HuH-7.5 (cell line): ENCODE measurements around the gene IQGAP2.
"Not testable (repeated sequence)": the region's sequence is repeated elsewhere in the genome, so short reads cannot be mapped to it uniquely, and the experiment has no call there.

Experiments used
- DNase-seq: peaks from one replicate; pipeline ENCODE4 v3.0.0; 2011; ENCODE audit warnings: low spot score

The IQGAP2 gene

DNA sequence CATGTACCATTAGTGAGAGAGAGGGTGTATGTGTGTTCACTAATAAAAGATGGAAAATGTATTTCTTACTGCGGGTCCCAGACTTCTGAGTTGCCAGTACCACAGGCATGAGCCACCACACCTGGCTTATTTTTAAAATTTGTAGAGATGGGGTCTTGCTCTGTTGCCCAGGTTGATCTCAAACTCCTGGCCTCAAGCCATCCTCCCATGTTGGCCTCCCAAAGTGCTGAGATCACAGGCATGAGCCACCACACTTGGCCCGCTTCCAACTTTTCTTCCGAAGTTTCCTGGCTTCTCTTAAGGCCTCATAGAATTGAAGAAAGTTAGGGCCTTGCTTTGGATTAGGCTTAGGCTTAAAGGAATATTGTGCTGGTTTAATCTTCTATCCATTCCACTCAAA, 260.5 kb downstream of the IQGAP2 start:
- no peak for DNase-seq

DNA sequence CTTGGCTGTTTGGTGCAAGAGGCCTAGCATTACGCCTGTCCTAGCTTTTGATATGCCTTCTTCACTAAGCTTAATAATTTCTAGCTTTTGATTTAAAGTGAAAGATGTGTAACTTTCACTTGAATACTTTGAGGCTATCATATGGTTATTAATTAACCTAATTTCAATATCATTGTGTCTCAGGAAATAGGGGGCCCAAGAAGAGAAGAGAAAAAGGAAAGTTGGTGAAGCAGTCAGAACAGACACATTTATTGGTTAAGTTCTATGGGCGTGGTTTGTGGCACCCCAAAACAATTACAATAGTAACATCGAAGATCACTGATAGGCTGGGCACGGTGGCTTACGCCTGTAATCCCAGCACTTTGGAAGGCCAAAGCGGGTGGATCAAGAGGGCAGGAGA, 261.0 kb downstream of the IQGAP2 start:
- no peak for DNase-seq

DNA sequence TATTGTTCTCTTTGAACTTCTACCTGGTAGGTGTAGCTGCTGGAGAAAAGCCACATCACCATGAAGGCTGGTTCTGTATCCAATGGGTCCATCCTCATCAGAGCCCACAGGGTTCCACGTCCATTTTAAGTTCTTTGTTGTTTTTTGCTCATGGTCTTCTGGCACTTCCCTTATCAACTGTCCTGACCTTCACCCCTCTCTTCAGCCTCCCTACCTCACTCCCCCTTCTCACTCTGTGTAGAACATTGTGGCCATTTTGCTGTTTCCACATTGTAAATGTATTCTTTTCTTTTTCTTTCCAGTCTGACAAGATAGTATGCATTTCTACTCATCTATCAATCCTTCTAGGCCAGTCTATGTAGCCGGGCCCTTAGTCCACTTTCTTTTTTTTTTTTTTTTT, 264.4 kb downstream of the IQGAP2 start:
- no peak for DNase-seq

DNA sequence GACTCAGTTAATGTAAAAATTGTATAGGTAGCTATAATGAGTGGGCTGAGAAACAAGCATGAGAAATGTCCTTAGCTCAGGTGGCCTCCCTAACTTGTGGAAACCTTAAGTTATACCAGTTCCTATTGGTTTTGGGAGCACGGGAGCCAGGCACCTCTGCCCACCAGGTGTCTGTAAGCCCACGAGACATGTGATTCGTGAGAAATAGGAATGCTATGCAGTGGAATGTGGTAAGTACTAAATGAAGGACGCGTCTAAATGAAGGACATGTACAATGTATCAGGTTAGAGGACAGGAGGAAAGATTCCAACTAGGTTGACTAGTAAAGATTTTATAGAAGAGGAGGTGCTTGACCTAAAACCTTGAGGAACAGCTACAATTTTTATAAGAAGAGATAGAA, 266.2 kb downstream of the IQGAP2 start:
- no peak for DNase-seq

DNA sequence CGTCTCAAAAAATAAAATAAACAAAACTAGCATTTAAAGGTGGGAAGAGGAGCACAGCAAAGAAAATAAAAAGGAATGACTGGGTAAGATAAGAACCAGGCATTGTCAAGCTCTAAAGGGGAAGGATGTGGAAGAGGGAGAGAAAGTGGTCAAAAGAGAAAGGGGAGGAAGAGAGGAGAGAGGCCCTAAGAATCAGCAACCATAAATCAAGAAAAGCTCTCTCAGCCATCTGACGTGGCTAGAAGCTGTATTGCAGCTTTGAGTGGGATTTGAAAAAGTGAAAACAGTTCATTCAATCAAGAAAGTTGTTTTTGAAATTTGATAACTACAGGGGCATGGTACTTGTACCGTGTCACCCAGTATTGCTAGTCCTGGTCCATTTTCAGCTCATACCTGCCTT, 267.4 kb downstream of the IQGAP2 start:
- no peak for DNase-seq

DNA sequence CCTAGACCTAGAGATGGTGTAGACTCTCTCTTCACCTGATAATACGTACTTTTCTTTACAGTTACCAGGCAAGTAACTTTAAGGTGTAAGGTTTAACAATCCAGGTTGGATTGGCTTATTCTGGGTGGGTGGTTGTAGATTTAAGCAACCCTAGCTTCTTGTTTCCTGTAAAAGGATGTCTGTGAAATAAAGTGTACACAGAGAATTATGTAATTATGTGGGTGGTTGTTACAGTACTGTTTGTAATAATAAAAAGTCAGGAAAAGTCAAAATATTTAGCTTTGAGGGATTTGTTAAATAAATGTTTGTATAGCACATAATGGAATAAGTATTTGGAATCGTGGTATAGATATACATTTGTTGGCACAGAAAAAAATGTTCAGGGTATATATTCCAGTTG, 269.2 kb downstream of the IQGAP2 start:
- DNase-seq = no peak

DNA sequence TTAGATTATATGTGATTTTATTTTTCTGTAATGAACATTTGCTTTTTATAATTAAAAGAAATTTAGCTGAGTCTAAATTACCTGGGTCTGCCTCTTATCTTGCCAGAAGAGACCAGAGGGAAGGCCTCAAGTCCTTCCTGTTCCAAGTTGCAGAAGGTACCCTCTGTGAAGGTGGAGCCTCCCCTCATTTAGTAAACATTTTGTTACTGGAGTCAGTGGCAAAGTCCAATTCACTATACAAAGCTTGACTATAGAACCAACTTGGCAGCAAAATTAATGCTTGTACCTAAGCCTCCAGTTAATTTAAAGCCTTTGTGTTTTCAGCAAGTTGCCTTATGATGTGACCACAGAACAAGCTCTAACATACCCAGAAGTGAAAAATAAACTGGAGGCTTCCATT, 270.0 kb downstream of the IQGAP2 start:
- DNase-seq = no peak

DNA sequence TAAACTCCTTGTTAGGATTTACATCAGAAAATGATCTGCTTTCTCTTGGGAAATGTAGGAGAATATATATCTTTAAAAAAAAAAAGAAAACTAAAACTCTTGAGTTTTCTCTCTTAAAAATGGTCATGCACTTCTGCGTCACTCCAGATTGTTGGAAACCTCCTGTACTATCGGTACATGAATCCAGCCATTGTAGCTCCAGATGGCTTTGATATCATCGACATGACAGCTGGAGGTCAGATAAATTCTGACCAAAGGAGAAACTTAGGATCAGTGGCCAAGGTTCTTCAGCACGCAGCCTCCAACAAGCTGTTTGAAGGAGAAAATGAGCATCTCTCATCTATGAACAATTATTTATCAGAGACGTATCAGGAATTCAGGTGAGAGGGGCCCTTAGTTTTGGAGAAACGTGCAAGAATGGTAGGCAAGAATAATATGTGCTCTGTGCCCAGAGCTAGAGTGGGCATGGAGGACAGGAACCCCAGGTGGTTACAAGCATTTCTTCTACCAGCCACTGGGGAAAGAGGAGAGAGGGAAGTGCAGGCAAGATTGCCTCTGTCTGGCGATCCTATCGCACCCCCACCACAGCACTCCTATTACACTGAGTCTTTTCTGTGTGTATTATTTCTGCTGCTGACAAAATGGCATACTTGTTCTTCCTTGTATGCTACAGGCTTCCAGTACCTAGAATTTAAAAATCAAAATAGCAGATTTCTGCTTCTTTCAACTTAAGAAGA, 271.4 kb downstream of the IQGAP2 start:
- DNase-seq = no peak

DNA sequence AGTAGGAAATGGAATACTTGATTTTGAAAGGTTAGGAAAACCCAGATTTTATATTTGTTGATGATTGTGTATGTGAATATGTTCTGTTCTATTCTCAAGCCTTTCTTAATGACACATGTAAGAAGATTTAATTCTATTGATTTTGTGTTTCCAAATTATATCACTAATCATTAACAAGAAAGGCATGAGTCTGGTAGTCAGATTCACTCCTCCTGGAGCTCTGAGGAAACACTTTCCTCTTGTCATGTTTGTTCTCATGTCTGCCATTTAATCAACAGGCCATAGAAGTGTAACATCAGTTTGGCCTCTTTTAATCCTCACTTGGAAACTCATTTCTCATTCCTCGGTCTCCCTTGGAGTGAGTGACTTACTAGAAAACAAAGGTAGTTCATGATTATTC, 272.3 kb downstream of the IQGAP2 start:
- DNase-seq = no peak

DNA sequence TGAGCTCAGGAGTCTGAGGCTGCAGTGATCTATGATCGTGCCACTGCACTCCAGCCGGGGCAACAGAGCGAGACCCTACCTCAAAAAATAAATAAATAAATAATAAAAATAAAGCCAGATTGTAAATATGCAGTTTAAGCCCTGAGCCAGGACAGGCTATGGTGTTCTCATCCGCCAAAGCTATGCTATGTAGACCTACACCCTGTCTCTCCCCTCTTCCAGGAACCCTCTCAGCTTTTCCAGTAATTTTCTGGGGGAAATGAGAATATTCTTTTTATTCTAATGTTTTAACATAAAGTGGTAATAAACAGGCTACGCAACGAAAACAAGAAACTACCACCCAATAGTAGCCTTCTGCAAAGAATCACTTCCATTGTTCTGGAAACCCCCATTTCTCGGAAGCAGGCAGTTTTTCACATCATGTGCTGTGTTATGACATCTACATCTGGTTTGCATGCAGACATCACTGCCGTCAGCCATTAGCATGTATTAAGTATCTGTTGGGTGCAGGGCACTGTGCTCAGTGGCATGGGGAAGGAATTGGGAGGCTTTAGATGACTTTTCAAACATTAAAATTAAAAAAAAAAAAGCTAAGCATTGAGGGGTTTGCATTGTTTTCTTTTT, 274.9 kb downstream of the IQGAP2 start:
- DNase-seq = no peak

DNA sequence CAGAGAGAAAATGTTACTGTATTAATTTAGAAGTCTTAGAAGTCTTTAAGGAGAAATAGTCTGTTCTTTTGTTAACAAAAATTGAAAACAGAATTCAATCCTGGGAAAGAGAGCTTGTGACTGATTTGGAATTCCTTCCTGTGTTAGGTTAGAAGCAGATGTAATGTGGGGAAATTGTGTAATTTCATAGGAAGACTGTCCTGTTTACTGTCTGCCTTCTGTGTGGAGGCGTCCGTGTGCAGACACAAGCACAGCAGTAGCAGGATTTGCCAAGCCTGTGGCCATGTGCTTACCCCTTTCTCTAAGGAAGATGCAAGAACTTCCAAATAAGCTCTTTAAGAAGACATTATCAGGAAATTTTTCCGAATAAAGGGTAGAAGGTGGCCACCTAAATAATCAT, 276.1 kb downstream of the IQGAP2 start:
- DNase-seq = no peak

DNA sequence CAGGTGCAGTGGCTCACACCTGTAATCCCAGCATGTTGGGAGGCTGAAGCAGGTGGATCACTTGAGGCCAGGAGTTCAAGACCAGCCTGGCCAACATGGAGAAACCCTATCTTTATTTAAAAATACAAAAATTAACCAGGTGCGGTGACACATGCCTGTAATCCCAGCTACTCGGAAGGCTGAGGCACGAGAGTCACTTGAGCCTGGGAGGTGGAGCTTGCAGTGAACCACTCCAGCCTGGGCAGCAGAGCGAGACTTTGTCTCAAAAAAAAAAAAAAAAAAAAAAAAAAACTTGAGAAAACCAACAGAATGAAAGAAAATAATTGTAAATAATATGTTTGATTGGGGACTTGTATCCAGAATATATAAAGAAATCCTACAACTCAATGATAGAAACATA, 277.7 kb downstream of the IQGAP2 start:
- not testable (repeated sequence) for DNase-seq

DNA sequence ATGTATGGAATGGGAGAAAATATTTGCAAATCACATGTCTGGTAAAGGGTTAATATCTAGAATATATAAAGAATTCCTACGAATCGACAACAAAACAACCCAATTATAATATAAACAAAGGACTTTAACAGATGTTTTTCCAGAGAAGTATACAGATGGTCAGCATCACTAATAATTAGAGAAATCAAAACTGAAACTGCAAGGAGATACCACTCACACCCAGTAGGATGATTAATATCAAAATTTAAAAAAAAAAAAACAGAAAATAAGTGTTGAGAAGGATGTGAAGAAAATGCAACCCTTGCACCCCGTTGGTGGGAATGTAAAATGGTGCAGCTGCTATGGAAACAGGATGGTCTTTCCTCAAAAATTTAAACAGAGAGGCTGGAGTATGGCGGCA, 278.2 kb downstream of the IQGAP2 start:
- DNase-seq = no peak

DNA sequence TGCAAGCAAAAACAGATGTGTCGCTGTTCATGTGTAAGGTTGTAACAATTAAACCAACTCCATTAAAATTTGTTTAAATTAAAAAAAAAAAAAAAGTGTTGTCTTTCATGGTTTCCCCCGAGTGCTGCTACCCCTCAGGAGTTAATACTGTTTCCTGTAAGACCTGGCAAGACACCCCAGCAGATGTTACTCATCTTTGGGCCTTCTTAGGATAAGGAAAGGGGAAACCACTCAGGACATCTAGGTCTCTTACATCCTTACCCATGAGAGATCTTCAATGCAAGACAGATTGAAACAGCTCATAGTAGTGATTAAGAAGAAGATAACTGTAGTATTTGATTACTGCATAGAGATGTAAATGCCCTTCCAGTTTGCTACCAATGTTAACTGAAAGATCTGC, 279.3 kb downstream of the IQGAP2 start:
- DNase-seq = no peak

DNA sequence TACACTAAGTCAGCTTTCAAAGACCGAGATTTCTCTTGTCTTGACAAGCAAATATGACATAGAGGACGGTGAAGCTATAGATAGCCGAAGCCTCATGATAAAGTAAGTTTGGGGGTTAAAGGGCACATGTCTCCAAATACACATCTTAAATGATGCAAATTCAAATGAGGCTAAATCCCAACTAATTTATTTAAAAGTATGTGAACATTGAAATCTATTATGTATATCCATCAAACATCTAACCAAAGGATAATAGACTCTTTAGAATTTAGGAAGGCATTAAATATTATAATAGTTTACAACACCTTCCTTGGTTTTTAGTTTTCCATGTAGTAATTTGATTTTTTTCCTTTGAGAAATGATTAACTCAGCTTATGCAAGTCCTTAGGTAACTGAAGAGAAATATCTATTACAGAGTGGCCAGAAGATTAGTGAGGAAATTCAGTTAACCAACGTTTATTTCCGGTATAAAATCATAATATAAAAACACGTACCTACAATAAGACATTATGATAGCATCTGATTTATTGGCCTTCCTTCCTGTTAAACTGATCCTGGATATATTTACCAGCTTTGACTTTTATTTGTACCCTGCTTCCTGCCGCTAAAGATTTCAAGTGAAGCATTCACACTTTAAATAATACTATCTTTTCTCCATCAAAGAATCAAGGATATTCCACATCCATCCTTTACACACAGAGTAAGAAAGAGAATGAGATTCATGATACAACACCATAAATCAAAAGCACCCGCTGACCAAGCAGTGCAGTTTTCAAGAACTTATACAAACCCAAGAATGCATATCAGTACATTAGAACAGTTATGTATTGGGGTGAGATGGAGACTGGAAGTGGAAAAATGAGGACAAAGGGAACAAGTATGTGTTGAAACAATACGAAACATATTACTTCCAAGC, 281.0 kb downstream of the IQGAP2 start:
- DNase-seq = no peak

DNA sequence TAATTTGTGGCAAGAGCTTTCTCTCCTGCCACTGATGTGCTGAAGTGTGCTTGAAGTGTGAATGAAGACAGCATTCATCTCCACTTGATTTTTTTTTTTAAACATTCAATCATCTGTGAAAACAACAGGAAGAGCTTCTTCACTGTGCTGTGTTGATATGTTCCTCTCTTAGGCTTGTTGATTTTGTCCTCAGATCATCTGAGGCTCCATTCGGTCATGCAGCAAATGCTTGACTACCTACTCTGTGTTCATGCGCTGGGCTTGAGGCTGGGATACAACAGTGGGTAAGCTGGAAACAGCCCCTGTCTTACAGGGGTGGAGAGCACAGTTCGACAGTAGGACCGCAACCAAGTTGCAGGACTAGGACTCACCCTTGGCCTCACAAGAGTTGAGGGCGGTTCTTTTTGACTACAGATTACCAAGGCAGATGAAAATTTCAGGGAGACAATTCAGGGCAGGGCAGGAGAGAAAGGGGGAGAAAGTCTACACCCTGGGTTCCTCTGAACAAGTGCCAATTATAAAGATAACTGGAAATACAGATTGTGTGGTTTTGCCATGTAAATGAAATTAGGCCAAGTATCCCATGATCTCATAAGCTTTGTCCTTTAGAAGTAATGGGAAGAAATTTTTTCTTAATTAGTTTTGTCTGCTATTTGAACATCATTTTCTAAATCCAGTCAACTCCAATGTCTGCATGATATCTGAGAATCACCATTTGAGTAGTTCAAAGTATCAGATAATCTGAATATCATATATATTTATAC, 281.9 kb downstream of the IQGAP2 start:
- no peak for DNase-seq

DNA sequence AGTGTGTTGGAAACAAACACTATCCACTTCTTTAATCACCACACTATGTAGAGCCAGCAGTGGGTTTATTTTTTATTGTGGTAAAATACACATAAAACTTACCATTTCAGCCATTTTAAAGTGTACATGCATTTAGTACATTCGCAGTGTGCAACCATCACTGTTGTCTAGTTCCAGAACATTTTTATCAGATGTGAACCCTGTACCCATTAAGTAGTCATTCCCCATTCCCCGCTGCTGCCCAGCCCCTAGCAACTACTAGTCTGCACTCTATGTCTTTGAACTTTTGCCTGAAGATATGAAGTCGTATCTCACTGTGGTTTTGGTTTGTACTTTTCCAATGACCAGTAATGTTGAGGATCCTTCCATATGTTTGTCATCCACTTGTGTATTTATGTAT, 282.6 kb downstream of the IQGAP2 start:
- no peak for DNase-seq

DNA sequence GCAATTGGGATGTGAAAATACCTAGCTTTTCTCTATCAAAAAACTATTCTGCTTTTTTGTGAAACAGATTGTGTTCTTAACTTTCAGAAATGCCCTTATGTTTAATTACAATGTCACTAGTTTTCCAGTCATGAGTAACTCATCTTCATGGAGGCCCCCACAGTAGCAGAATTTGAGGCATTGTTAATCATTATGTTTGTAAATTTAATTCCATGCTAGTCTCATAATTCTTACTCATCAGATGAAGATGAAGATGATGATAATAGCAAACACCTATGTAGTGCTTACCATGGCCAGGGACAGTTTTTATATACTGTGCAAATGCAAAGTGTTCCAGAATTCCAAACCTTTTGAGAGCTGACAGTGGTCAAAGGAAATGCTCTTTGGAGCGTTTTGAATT, 285.1 kb downstream of the IQGAP2 start:
- DNase-seq = no peak

DNA sequence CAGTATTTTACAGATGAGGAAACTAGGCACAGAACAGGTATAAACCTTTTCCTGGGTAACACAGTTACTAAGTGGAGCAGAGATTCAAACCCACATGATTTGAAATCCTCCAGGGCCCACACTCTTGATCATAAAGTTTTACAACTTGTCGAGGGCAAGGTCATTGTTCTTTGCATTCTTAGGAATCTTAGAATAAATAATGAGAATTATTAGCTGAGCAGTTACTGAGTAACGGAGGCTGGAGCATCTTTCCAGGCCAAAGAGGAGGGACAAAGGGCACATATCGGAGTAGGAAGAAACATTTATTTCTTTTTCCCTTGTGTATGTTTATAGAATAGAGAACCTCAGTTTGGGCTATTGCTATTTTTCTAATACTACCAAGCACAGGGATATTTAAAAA, 285.8 kb downstream of the IQGAP2 start:
- DNase-seq = no peak

DNA sequence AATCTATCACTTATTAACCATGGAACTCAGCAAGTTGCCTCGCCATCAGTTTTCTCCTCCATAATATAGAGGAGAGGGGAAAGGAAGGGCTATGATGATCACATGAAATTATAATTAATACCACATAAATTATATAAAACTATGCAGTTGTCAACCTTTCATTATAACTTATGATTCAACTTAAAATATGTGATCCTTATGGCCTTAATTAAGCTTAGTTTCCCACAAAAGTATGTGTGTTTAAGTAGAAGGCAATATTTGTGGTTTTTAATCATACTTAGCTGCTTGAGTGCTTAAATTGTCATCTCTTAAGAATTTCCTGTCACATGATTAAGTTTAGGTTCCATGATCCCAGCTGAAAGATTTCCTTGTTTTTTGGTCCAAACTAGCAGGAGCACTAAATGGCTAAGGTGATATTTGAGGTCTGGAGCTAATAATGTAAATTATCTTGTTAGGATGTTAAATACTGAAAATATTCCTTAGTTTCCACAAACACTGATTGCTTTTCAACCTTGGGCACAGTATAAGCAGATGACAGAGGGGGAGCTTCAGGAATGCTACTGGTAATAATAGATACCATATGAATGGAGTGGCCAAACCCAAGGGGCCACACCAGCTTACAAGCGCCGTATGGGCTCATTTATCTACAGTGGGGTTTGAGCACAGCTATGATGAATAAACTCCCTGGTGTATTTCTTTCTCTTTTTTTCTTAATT, 286.4 kb downstream of the IQGAP2 start:
- DNase-seq = no peak

DNA sequence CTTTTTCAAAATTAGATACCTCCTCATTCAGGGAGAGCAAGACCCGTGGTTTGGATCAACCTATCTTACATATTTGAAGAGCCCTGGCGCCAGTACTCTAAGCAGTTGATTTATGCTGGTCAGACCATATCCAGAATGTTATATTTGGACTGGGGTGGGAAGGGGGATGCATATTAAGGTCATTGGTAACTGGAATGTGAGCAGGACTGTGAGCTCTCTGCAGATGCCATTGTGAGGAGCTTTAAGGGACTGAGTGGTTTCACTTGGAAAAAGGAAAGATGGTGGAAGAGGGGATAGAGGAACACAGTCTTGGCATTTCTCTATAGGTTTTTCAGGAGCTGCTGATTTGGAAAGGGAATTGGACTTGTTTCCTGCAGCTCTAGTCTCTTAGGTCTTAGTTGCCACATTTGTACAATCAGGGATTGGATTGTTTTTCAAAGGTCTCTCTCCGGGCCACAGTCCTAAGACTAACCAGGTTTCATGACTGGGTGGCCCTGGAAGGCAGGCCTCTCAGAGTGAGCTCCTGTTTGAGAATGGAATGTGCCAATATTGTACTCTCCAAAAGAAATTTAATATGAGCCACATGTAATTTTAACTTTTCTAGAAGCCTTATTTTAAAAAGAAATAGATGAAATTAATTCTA, 287.1 kb downstream of the IQGAP2 start:
- no peak for DNase-seq
